H9 (cell line): Measurements from ENCODE around the gene EPS8. TPM values are rescaled to one million over a fixed set of nuclear protein-coding genes. Genes with fewer than 3 reads are reported as not detected.

ENCODE experiments used
- DNase-seq: peaks from one replicate; pipeline ENCODE4 v3.0.0-alpha.2; 2017
- H2AFZ ChIP-seq: one replicate; pipeline ENCODE4 v1.6.1; 2013; ENCODE audit warnings: mild to moderate bottlenecking, low read length, control low read depth, moderate library complexity
- H2AK5ac ChIP-seq: 2 replicates; pipeline ENCODE4 v1.6.1; 2013; ENCODE audit warnings: low read length, control low read depth, mixed read lengths; ENCODE audit not compliant: insufficient read length
- H2BK120ac ChIP-seq: one replicate; pipeline ENCODE4 v1.6.1; 2013; ENCODE audit warnings: low read depth, mild to moderate bottlenecking, low read length, control low read depth, inconsistent platforms; ENCODE audit not compliant: poor library complexity, severe bottlenecking
- H2BK12ac ChIP-seq: 2 replicates; pipeline ENCODE4 v1.6.1; 2013; ENCODE audit warnings: low read length, control low read depth, mixed read lengths, low read depth; ENCODE audit not compliant: insufficient read length
- H2BK15ac ChIP-seq: 2 replicates; pipeline ENCODE4 v1.6.1; 2013; ENCODE audit warnings: low read depth, low read length, control low read depth
- H2BK20ac ChIP-seq: one replicate; pipeline ENCODE4 v1.6.1; 2013; ENCODE audit warnings: low read depth, mild to moderate bottlenecking, low read length, control low read depth, inconsistent platforms; ENCODE audit not compliant: poor library complexity, severe bottlenecking
- H2BK5ac ChIP-seq: 2 replicates; pipeline ENCODE4 v1.6.1; 2013; ENCODE audit warnings: low read length, control low read depth, mixed read lengths; ENCODE audit not compliant: insufficient read length
- H3K14ac ChIP-seq: 2 replicates; pipeline ENCODE4 v1.6.1; 2013; ENCODE audit warnings: low read length, control low read depth; ENCODE audit not compliant: insufficient read depth
- H3K18ac ChIP-seq: 2 replicates; pipeline ENCODE4 v1.6.1; 2013; ENCODE audit warnings: low read depth, mild to moderate bottlenecking, mixed read lengths, low read length, control low read depth; ENCODE audit not compliant: insufficient read length
- H3K23ac ChIP-seq: 2 replicates; pipeline ENCODE4 v1.6.1; 2013; ENCODE audit warnings: low read length, control low read depth, mixed read lengths, low read depth; ENCODE audit not compliant: insufficient read length
- H3K23me2 ChIP-seq: 2 replicates; pipeline ENCODE4 v1.6.1; 2013; ENCODE audit warnings: low read depth, mild to moderate bottlenecking, mixed read lengths, low read length, control low read depth; ENCODE audit not compliant: insufficient read length, poor library complexity, severe bottlenecking
- H3K27ac ChIP-seq: 2 replicates; pipeline ENCODE4 v1.5.1; 2013; ENCODE audit warnings: low read length, control low read depth, mixed read lengths, low read depth; ENCODE audit not compliant: insufficient read length
- H3K27me3 ChIP-seq: 2 replicates; pipeline ENCODE4 v1.6.1; 2013; ENCODE audit warnings: low read length, control low read depth, inconsistent platforms; ENCODE audit not compliant: insufficient read depth
- H3K4ac ChIP-seq: 2 replicates; pipeline ENCODE4 v1.6.1; 2013; ENCODE audit warnings: low read depth, mild to moderate bottlenecking, control low read depth, inconsistent platforms, low read length, moderate library complexity
- H3K4me1 ChIP-seq: 2 replicates; pipeline ENCODE4 v1.6.1; 2013; ENCODE audit warnings: low read length, control low read depth, inconsistent platforms; ENCODE audit not compliant: insufficient read depth
- H3K4me2 ChIP-seq: 2 replicates; pipeline ENCODE4 v1.6.1; 2013; ENCODE audit warnings: low read length, control low read depth, mixed read lengths; ENCODE audit not compliant: insufficient read length, insufficient read depth
- H3K56ac ChIP-seq: 2 replicates; pipeline ENCODE4 v1.6.1; 2013; ENCODE audit warnings: low read depth, mild to moderate bottlenecking, mixed read lengths, low read length, control low read depth; ENCODE audit not compliant: insufficient read length
- H3K79me1 ChIP-seq: 2 replicates; pipeline ENCODE4 v1.6.1; 2013; ENCODE audit warnings: low read depth, mild to moderate bottlenecking, moderate library complexity, low read length, control low read depth, inconsistent platforms; ENCODE audit not compliant: insufficient read depth, poor library complexity, severe bottlenecking
- H3K79me2 ChIP-seq: 2 replicates; pipeline ENCODE4 v1.6.1; 2013; ENCODE audit warnings: low read length, control low read depth, inconsistent platforms; ENCODE audit not compliant: insufficient read depth
- H3K9ac ChIP-seq: 2 replicates; pipeline ENCODE4 v1.6.1; 2013; ENCODE audit warnings: low read length, control low read depth, mixed read lengths; ENCODE audit not compliant: insufficient read length; ENCODE audit errors: extremely low read depth
- H3K9me3 ChIP-seq: one replicate; pipeline ENCODE4 v1.6.1; 2013; ENCODE audit warnings: low read depth, low read length, inconsistent platforms; ENCODE audit not compliant: control insufficient read depth
- H3T11ph ChIP-seq: one replicate; pipeline ENCODE4 v1.6.1; 2013; ENCODE audit warnings: mild to moderate bottlenecking, low read length, control low read depth, inconsistent platforms
- H4K20me1 ChIP-seq: one replicate; pipeline ENCODE4 v1.6.1; 2013; ENCODE audit not compliant: control insufficient read depth, insufficient read length, insufficient read depth
- H4K5ac ChIP-seq: 2 replicates; pipeline ENCODE4 v1.6.1; 2013; ENCODE audit warnings: low read depth, mild to moderate bottlenecking, mixed read lengths, low read length, control low read depth; ENCODE audit not compliant: insufficient read length
- H4K8ac ChIP-seq: replicated peaks from 2 replicates; pipeline ENCODE4 v1.6.1; 2013; ENCODE audit warnings: low read length, control low read depth, mixed read lengths, low read depth; ENCODE audit not compliant: insufficient read length
- H4K91ac ChIP-seq: 2 replicates; pipeline ENCODE4 v1.6.1; 2013; ENCODE audit warnings: low read depth, mild to moderate bottlenecking, moderate library complexity, mixed read lengths, low read length, control low read depth; ENCODE audit not compliant: insufficient read length
- H3K27ac Mint-ChIP-seq, 3 experiments: 2 replicates in 2 of 3; 3 replicates in 1 of 3; pipeline ENCODE4 v1.8.0; 2020 to 2021; ENCODE audit warnings: mixed read lengths in 3 of 3, mild to moderate bottlenecking in 1 of 3, moderate library complexity in 1 of 3
- H3K27me3 Mint-ChIP-seq: 2 replicates; pipeline ENCODE4 v1.8.0; 2021; ENCODE audit warnings: low read depth, mild to moderate bottlenecking, moderate library complexity, mixed read lengths
- H3K36me3 Mint-ChIP-seq, 3 experiments: 2 replicates in 2 of 3; 3 replicates in 1 of 3; pipeline ENCODE4 v1.8.0; 2020 to 2021; ENCODE audit warnings: low read depth in 3 of 3, mixed read lengths in 3 of 3; ENCODE audit not compliant: insufficient read depth in 1 of 3
- H3K4me1 Mint-ChIP-seq, 2 experiments: 2 replicates each; pipeline ENCODE4 v1.8.0; 2020; ENCODE audit warnings: mixed read lengths in 2 of 2
- H3K4me3 Mint-ChIP-seq, 2 experiments: 2 replicates in 1 of 2; 3 replicates in 1 of 2; pipeline ENCODE4 v1.8.0; 2020 to 2021; ENCODE audit warnings: mild to moderate bottlenecking in 2 of 2, mixed read lengths in 2 of 2, moderate library complexity in 1 of 2
- H3K9me3 Mint-ChIP-seq, 2 experiments: 2 replicates in 1 of 2; 3 replicates in 1 of 2; pipeline ENCODE4 v1.8.0; 2020; ENCODE audit warnings: mild to moderate bottlenecking in 2 of 2, mixed read lengths in 2 of 2, moderate library complexity in 1 of 2
- CTCF ChIP-seq: fragments of 200-600 bp; sonication (generic); conservative IDR thresholded peaks from 3 replicates; pipeline ENCODE4 v1.8.0; 2021; ENCODE audit warnings: antibody characterized with exemption, mild to moderate bottlenecking
- WGBS: extraction: QIAGEN DNeasy Blood & Tissue Kit; methylation state at CpG from one replicate; pipeline ENCODE4 v1.1.7; 2013; ENCODE audit warnings: missing lambda C conversion rate, low lambda C conversion rate, mixed read lengths; ENCODE audit not compliant: insufficient read length; ENCODE audit errors: extremely low coverage; 5-methylcytosine and 5-hydroxymethylcytosine counted together
- total RNA-seq: library from RNA; stranded (reverse); gene quantifications from 2 replicates; pipeline ENCODE4 v1.2.1, GENCODE V29; 2021

EPS8 gene
- total RNA-seq, 1 experiment from 2014 or later = 2.2 TPM

- Histone ChIP-seq H2BK15ac (no peak overlapping the region), H3K23me2 (no peaks in the 10 kb centered on the region), H3K27ac (no peak overlapping the region), H2BK20ac (no peak overlapping the region), H4K8ac (no peak overlapping the region), H2BK5ac (no peak overlapping the region), H3K18ac (no peak overlapping the region), H3K23ac (no peak overlapping the region), H3K9ac (no peak overlapping the region), H3K79me2 (no peaks in the 10 kb centered on the region), H2BK120ac (no peak overlapping the region), H3K4me1 (peaks cover under 1% of the 10 kb centered on the region; the same call in 1 of the 2 replicates), H2BK12ac (no peak overlapping the region), H2AK5ac (no peak overlapping the region), H4K91ac (no peak overlapping the region), H3K9me3 (no peaks in the 10 kb centered on the region), H3K4me2 (no peak overlapping the region), H3K56ac (no peak overlapping the region), H3T11ph (no peak overlapping the region), H3K4ac (no peak overlapping the region), H4K20me1 (no peaks in the 10 kb centered on the region), H3K79me1 (no peaks in the 10 kb centered on the region), H3K27me3 (no peaks in the 10 kb centered on the region), H4K5ac (no peak overlapping the region), H3K14ac (no peak overlapping the region), H2AFZ (no peak overlapping the region)
- no peaks in the 10 kb centered on the region for H3K36me3 Mint-ChIP-seq
- H3K27ac Mint-ChIP-seq = no peak overlapping the region
- H3K4me1 Mint-ChIP-seq = peaks cover 7 to 9% of the 10 kb centered on the region in 2 experiments
- H3K27me3 Mint-ChIP-seq = no peaks in the 10 kb centered on the region
- DNase-seq = no peak
- WGBS = no CpG with 5 or more reads among the region's 2 CpGs
- no peaks in the 10 kb centered on the region for H3K9me3 Mint-ChIP-seq
- TF ChIP-seq CTCF = no peak
- H3K4me3 Mint-ChIP-seq = no peak overlapping the region
Measured at GRCh38 chr12:15693228-15693911, 95.8 kb downstream of the EPS8 start.
